Cardiac muscle cell (in vitro differentiated cells and primary cell): ENCODE measurements around the gene DENND6B. TPM values are rescaled to one million over a fixed set of nuclear protein-coding genes. Genes with fewer than 3 reads are reported as not detected.

Experiments
- DNase-seq, 2 donors: peaks; one replicate each; pipeline versions ENCODE4 v3.0.0 to v3.0.0-alpha.2; 2010 to 2017; ENCODE audit warnings: low read depth in 1 of 2, low spot score in 1 of 2
- H3K27ac ChIP-seq: fragments of 200-600 bp; sonication (generic); 2 replicates; pipeline ENCODE4 v1.5.1; 2016
- H3K27me3 ChIP-seq: fragments of 200-600 bp; sonication (generic); 2 replicates; pipeline ENCODE4 v1.6.0; 2016; ENCODE audit warnings: control low read depth
- H3K36me3 ChIP-seq: fragments of 200-600 bp; sonication (generic); 2 replicates; pipeline ENCODE4 v1.5.1; 2016; ENCODE audit warnings: control low read depth
- H3K4me1 ChIP-seq: fragments of 200-600 bp; sonication (generic); 2 replicates; pipeline ENCODE4 v1.8.1; 2017; ENCODE audit warnings: low read depth, mild to moderate bottlenecking, mixed run types
- H3K4me3 ChIP-seq: fragments of 200-600 bp; sonication (generic); 2 replicates; pipeline ENCODE4 v1.5.1; 2016; ENCODE audit warnings: mild to moderate bottlenecking
- H3K9me3 ChIP-seq: fragments of 200-600 bp; sonication (generic); 2 replicates; pipeline ENCODE4 v1.5.1; 2017; ENCODE audit warnings: low read depth, mild to moderate bottlenecking, control low read depth
- polyA plus RNA-seq: library from polyadenylated mRNA; unstranded; fragments of >200 nt; fragmentation: Nextera tagmentation; extraction: Ambion mirVana; gene quantifications from 2 replicates; pipeline ENCODE4 v1.2.1, GENCODE V29; 2016
- total RNA-seq: library from RNA; depleted of rRNA; stranded (reverse); fragments of >200 nt; gene quantifications from 2 replicates; pipeline ENCODE4 v1.2.3, GENCODE V29; 2016
- TF ChIP-seq, protein P1 (sequence below): IDR thresholded peaks from 2 replicates; pipeline ENCODE4 v1.5.1; 2012; ENCODE audit warnings: low read depth, mild to moderate bottlenecking, low read length

Gene DENND6B
- total and polyA plus RNA-seq, 2 experiments from 2014 or later, result 7.0 to 13.3 TPM

- Histone ChIP-seq H3K4me1 (peaks cover 31% of the 10 kb centered on the region), H3K4me3 (no peak overlapping the region), H3K9me3 (no peaks in the 10 kb centered on the region), H3K36me3 (no peaks in the 10 kb centered on the region), H3K27me3 (no peaks in the 10 kb centered on the region), H3K27ac (no peak overlapping the region)
- no peak for DNase-seq
- TF ChIP-seq, protein P1, sequence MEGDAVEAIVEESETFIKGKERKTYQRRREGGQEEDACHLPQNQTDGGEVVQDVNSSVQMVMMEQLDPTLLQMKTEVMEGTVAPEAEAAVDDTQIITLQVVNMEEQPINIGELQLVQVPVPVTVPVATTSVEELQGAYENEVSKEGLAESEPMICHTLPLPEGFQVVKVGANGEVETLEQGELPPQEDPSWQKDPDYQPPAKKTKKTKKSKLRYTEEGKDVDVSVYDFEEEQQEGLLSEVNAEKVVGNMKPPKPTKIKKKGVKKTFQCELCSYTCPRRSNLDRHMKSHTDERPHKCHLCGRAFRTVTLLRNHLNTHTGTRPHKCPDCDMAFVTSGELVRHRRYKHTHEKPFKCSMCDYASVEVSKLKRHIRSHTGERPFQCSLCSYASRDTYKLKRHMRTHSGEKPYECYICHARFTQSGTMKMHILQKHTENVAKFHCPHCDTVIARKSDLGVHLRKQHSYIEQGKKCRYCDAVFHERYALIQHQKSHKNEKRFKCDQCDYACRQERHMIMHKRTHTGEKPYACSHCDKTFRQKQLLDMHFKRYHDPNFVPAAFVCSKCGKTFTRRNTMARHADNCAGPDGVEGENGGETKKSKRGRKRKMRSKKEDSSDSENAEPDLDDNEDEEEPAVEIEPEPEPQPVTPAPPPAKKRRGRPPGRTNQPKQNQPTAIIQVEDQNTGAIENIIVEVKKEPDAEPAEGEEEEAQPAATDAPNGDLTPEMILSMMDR, result no peak
These were observed 17.2 kb downstream of the DENND6B start for GRCh38 chr22:50309601-50309991.

DNA sequence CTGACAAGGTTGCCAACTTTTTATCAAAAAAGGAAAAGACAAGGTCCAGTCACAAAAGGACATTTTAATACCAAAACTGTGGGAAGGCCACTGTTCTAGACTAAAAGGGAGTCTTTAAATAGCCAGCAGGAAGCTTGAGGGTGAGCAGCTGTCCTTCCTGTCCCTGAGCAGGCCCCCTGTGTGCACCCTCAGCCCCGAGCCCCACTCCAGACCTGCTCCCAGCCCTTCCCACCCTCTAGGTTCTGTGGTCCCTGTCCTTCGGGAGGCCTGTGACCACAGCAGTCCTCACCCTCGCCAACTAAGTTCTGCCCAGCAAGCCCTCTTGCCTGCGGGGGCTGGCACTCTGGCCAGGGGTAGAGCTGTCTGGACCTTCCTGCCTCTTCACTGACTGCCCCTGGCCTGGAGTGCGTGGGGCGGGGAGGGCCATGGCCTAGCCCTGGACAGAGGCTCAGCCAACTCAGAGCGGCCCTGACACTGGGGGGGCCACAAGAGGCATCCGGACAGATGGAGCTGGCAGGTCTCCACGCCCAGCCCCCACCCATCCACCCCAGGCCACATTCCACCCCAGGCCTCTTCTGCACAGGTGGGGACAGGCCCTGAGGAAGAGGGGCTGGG lies 17.7 kb downstream of the DENND6B start:
- Histone ChIP-seq H3K27me3 (no peaks in the 10 kb centered on the region), H3K4me1 (peaks cover 32% of the 10 kb centered on the region), H3K27ac (peak overlapping the region; percentile 83), H3K4me3 (no peak overlapping the region), H3K36me3 (no peaks in the 10 kb centered on the region), H3K9me3 (no peaks in the 10 kb centered on the region)
- DNase-seq, result no peak
- TF ChIP-seq, protein P1, result no peak

- Histone ChIP-seq H3K9me3 (no peaks in the 10 kb centered on the region), H3K36me3 (no peaks in the 10 kb centered on the region), H3K27me3 (no peaks in the 10 kb centered on the region), H3K4me1 (peaks cover 36% of the 10 kb centered on the region), H3K27ac (peak overlapping the region; percentile 83), H3K4me3 (no peak overlapping the region)
- TF ChIP-seq, protein P1, result no peak
- peak in 1 of 2 donors; percentile 89 for DNase-seq
These were observed 18.2 kb downstream of the DENND6B start for GRCh38 chr22:50308597-50308935.

DNA sequence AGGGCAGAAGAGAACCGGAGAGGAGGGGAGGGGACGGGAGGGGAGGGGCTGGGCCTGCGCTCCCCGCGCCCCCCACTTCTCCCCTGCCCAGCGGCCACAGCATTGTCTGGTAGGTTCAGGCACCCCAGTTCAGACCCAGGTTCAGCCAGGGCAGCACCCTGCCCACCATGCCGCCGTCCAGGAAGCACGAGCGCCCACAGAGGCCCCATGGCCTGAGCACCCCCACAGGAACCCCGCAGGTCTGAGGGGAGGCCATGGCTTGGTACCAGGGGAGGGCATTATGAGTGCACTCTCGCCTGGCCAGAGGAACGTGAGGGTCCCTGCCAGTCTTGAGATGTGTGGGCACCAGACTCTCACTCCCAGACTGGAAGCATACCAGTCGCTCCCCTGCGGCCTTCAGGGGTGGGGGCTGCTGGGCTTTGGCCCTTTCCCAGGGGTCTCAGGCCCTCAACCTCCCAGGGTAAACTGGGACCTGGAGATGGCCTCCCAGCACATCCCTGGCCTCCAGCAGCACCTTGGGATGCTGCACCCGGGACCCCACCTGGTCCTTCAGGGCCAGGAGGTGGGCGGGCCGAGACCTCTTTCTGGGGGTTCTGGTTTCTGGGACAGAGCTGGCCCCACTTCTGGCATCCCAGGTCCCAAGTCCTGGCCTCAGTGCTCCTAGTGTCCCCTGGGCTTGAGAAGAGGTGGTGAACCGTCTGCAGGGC lies 18.8 kb downstream of the DENND6B start:
- Histone ChIP-seq H3K9me3 (no peaks in the 10 kb centered on the region), H3K27me3 (no peaks in the 10 kb centered on the region), H3K36me3 (no peaks in the 10 kb centered on the region), H3K4me3 (no peak overlapping the region), H3K4me1 (peaks cover 42% of the 10 kb centered on the region), H3K27ac (peak overlapping the region; percentile 83)
- TF ChIP-seq, protein P1, result no peak
- no peak for DNase-seq

DNA sequence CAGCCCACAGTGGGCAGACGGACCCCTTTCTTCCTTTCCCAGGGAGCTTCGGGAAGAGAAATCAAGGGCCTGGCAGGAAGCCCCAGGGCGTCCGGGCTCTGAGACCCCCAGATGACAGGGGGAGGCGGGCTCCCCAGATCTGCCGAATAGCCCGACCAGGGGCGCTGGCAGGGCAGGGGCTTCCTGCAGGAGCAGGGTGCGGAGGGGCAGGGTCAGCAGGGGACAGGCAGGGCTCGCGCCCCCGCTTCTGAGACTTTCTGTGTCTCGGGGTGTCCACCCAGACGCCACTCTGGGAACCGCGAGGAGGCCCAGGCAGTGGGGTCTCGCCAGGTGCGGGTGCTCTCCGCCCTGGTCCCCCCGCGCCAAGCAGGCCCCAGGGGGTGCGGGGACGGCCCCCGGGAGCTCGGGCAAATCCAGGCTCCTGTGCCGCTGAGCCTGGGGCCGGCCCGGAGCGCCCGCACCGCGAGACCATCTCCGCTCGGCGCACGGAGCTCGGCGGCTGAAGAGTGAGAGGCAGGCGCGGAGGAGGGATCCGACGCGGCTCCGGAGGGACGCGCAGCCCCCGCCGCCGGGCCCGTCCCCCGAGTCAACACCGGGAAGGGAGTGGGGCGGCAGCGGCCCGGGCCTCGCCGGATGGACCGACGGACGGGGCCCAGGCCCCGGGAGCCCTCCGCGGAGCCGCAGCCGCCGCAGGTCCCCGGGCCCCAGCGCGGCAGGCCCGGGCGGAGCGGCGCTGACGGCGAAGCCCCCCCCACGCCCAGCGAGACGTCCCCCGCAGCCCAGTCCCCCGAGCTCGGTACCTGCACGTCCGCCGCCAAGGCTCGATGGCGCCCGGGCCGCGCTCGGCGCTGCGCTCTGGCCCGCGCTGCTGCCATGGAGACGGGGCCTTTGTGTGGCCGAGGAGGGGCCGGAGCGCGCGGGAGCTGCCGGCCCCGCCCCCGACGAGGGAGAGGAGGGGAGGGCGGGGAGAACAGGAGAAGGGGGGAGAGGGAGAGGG lies 19.8 kb downstream of the DENND6B start, which contains the start of gene PLXNB2:
PLXNB2 (minus strand) TSS at position 894 of the 997 bp plus-strand sequence. CDS start 17,062 bp downstream, outside the sequence.
- Histone ChIP-seq H3K27me3 (no peaks in the 10 kb centered on the region), H3K27ac (peak within 1 kb of the TSS; percentile 83), H3K36me3 (no peaks in the 10 kb centered on the region), H3K9me3 (no peaks in the 10 kb centered on the region), H3K4me3 (peak within 1 kb of the TSS; percentile 77), H3K4me1 (peaks cover 52% of the 10 kb centered on the region)
- peak; percentile 88 to 91 for DNase-seq
- TF ChIP-seq, protein P1, result no peak
